KBM-7 (cell line): ENCODE measurements around the gene CHD8.
"Not testable (repeated sequence)": the region's sequence is repeated elsewhere in the genome, so short reads cannot be mapped to it uniquely, and the experiment has no call there.

Experiments used
- DNase-seq: peaks from one replicate; pipeline ENCODE4 v3.0.0-alpha.2; 2015
- in situ Hi-C: fragments of 300-500 bp; cut with MboI; formaldehyde crosslinking; loops from 2 replicates; pipeline ENCODE4 v1.14.3; 2020; ENCODE audit warnings: low sequenced_read_pairs, low pct_unique_long_range_greater_than_20kb, mixed read lengths

Gene CHD8

DNA sequence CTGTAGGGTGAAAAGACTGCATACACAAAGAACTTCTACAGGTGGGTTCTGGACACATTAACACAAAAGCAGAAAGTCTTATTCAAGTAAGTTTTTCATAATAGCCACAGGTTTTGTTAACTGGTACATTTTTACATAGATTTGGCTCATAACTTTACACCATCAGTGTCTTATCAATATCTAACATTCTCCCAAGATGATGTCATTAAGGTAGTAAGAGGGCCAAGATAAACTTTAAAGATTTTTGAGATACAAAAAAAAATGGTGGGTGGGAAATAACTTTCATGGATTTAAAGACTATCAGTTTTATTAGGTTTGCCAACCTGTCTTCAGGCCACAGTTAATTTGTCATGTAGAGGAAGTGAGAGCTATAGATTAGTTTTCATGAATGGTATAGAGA is 73.8 kb downstream of the CHD8 start:
- in situ Hi-C loops = no loop called here
- DNase-seq = peak; percentile 7

DNA sequence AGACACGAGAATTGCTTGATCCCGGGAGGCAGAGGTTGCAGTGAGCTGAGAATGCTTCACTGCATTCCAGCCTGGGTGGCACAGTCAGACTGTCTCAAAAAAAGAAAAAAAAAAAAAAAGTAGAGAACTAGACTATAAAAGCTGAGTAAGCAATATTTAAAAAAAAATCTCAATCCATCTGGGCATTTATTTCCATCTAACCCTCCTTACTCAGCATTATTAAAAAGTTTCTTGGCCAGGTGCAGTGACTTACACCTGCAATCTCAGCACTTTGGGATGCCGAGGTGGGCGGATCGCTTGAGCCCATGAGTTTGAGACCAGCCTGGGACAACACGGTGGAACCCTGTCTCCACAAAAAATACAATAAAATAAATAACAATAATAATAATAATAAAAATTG is 76.6 kb downstream of the CHD8 start:
- DNase-seq = no peak
- in situ Hi-C loops = no loop called here

GRCh38 chr14:21373980-21374379 is 81.9 kb downstream of the CHD8 start:
- in situ Hi-C loops = no loop called here
- DNase-seq = no peak

GRCh38 chr14:21372814-21373213 is 83.1 kb downstream of the CHD8 start:
- in situ Hi-C loops, DNase-seq: not testable (repeated sequence)

- in situ Hi-C loops = no loop called here
- DNase-seq = no peak
Observed at GRCh38 chr14:21369949-21370679, 85.8 kb downstream of the CHD8 start.

DNA sequence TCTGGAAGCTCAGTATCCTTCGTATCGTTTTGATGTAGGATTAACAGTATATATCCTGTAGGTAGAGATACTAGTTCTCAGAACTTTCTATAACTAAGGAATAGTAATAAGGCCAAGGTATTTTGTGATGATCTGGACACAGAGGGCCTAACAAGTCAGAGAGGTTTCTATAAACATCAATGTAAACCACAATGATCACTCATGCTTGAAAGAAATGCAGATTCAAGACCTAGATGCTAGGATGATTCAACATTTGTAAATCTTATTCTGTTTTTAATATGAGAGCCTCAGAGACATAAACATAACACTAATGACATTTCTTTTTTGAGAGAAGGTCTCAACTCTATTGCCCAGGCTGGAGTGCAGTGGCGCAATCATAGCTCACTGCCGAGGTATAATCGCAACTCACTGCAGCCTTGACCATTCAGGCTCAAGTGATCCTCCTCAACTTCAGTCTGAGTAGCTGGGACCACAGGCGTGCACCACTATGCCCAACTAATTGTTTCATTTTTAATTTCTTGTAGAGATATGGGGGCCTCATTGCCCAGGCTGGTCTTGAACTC is 88.3 kb downstream of the CHD8 start:
- in situ Hi-C loops = no loop called here
- no peak for DNase-seq

DNA sequence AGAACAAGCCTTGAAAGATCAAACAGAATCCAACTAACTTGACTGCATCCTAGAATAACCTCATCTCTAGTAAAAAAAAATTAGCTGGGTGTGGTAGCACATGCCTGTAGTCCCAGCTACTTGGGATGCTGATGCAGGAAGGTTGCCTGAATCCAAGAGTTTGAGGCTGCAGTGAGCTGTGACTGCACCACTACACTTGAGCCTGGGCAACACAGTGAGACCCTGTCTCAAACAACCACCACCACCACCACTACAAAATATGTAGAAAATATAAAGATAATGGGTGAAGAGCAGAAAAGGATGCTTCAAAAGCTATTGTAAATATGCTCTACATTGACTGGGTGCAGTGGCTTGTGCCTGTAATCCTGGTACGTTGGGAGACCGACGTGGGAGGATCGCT is 99.4 kb downstream of the CHD8 start:
- no peak for DNase-seq
- in situ Hi-C loops = no loop called here

- peak; percentile 88 for DNase-seq
- in situ Hi-C loops = no loop called here
Observed at GRCh38 chr14:21352587-21352986, 103.3 kb downstream of the CHD8 start.

- DNase-seq = no peak
- in situ Hi-C loops = no loop called here
Observed at GRCh38 chr14:21350539-21350938, 105.4 kb downstream of the CHD8 start.

GRCh38 chr14:21347201-21347600 is 108.7 kb downstream of the CHD8 start:
- DNase-seq = no peak
- in situ Hi-C loops = no loop called here

DNA sequence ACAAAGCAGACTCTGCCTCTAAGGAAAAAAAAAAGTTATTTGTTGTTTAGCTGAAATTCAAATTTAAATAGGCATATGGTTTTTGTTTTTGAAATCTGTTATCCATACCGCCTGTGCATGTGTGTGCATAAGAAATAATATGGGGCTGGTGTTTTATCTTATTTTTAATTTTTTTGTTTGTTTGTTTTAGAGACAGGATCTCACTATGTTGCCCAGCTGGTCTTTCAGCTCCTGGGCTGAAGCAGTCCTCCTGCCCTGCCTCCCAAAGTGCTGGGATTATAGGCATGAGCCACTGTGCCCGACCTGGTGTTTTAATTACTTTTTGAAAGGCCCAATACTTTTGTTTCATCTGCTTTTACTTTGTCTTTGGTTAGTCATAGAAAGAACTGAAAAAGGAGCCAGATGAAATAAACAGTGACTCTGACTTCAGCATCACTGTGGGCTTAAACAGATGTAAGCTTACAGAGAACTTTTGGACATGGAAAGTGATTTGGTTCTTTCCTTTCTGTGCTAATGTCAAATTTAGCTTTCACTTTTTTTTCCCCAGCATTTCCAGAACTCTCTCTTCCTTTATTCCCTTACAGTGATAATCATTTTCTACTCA is 109.3 kb downstream of the CHD8 start:
- in situ Hi-C loops = no loop called here
- DNase-seq = no peak

GRCh38 chr14:21343035-21343794 is 112.7 kb downstream of the CHD8 start:
- in situ Hi-C loops = no loop called here
- no peak for DNase-seq
